ENCODE results near the gene RNF112. TPM values are rescaled to one million over a fixed set of nuclear protein-coding genes. Genes with fewer than 3 reads are reported as not detected.

Gene RNF112
- total RNA-seq, 2 experiments from 2014 or later, result 1.4 to 1.5 TPM

DNA sequence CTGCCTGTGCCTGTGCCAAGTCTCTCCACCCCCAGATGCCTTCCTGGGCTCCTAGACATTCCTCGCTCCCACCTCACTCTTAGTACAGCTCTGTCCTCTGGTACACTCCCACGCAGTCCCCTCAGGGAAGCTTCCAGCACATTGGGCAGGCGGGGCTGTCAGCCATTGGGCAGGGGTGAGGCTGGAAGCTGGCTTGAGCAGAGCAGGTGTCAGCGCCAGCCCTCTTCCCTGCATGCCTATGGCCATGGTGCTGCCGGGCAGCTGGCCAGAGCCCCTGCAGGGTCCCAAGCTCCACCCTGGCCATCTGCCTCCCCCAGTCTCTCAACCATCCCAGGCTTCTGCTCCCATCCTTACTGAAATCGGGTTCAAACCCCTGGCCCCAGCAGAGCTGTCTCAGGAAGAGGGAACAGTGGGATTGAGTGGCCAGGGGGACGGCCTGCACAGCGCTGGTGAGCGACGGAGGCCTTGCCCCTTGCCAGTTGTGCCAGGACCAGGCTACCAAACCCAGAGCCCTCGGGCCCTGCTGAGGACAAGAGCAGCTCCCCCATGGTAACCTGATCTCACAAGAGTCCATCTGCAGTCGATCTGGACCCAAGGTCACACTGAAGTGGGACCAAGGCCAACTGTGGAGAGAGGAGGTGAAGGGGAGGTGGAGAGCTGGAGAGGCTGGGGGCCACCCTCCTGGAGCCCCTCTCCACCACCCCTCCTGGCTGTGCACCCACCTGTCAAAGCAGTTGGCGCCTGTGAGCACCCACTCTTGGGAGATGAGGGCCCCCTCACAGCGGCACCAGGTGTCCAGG is 46.1 kb upstream of the RNF112 start:
- Mint-ChIP-seq H3K9me3 (no peaks in the 10 kb centered on the region), H3K4me1 (ENCODE audit: low read depth) (peaks cover 27% of the 10 kb centered on the region), H3K27ac (no peak overlapping the region), H3K36me3 (ENCODE audit: low read depth) (no peaks in the 10 kb centered on the region), H3K27me3 (no peaks in the 10 kb centered on the region), H3K4me3 (peak overlapping the region; percentile 30)
- intact Hi-C loops (cut with DNase I, micrococcal nuclease), result loop anchor here (5.0 to 10.0 kb wide), 3 partner anchors 142 to 360 kb away; partner anchors contain the start of genes ALDH3A2 (in 1 of the 2) and FAM83G (in 1 of the 2)
- H3K36me3 ChIP-seq (ENCODE audit: insufficient read depth, low read length), result no peaks in the 10 kb centered on the region
- TF ChIP-seq, protein P1, sequence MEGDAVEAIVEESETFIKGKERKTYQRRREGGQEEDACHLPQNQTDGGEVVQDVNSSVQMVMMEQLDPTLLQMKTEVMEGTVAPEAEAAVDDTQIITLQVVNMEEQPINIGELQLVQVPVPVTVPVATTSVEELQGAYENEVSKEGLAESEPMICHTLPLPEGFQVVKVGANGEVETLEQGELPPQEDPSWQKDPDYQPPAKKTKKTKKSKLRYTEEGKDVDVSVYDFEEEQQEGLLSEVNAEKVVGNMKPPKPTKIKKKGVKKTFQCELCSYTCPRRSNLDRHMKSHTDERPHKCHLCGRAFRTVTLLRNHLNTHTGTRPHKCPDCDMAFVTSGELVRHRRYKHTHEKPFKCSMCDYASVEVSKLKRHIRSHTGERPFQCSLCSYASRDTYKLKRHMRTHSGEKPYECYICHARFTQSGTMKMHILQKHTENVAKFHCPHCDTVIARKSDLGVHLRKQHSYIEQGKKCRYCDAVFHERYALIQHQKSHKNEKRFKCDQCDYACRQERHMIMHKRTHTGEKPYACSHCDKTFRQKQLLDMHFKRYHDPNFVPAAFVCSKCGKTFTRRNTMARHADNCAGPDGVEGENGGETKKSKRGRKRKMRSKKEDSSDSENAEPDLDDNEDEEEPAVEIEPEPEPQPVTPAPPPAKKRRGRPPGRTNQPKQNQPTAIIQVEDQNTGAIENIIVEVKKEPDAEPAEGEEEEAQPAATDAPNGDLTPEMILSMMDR (IDR thresholded peaks at IDR 0.05), result no peak
- peak in 2 of 14 experiments; percentile 14 to 15 for DNase-seq
- peaks cover 0 to 4% of the 10 kb centered on the region in 2 experiments for H3K9me3 ChIP-seq (ENCODE audit: control insufficient read depth in 1 of 2, insufficient read depth in 1 of 2, low read length in 2 of 2)
- peaks cover 35% of the 10 kb centered on the region for H3K4me1 ChIP-seq (ENCODE audit: insufficient read depth, low read length)
- H3K4me3 ChIP-seq (ENCODE audit: low read length), result no peak overlapping the region
- ChIA-PET POLR2A (interaction anchor here (2.0 kb wide), 1 partner anchor 13 kb away, joined by 15 read pairs; the partner anchor contains the start of gene MAPK7), CTCF (interaction anchor here (0.7 to 3.0 kb wide), 3 partner anchors 82 to 398 kb away, joined by 3 to 49 read pairs (median 4); no protein-coding TSS in a partner anchor)
- peaks cover under 1 to 4% of the 10 kb centered on the region in 2 experiments for H3K27me3 ChIP-seq (ENCODE audit: control insufficient read depth in 1 of 2, insufficient read depth in 2 of 2, low read length in 2 of 2)
- ATAC-seq (ENCODE audit: poor library complexity), result no peak
- H3K27ac ChIP-seq (ENCODE audit: low read depth in 1 of 2, low read length in 2 of 2), result no peak overlapping the region

DNA sequence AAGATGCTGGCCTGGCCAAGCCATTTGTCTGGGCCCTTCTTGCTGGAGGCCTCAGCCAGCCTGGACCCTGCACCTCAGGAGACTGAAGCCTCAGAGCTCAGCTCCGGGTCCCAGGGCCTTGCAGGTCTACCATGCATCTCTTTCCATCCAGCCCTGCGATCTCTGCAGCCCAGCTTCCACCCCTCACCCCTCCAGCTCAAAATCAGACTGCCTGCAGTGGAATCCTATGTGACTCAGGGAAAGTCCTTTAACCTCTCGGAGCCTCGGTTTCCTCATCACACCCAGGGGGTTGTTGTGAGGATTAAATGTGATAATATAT is 45.6 kb upstream of the RNF112 start:
- Mint-ChIP-seq H3K4me1 (ENCODE audit: low read depth) (peaks cover 32% of the 10 kb centered on the region), H3K27me3 (no peaks in the 10 kb centered on the region), H3K9me3 (no peaks in the 10 kb centered on the region), H3K27ac (no peak overlapping the region), H3K36me3 (ENCODE audit: low read depth) (no peaks in the 10 kb centered on the region), H3K4me3 (no peak overlapping the region)
- CTCF ChIA-PET, result interaction anchor here (0.7 to 1.3 kb wide), 2 partner anchors 82 to 397 kb away, joined by 3 to 4 read pairs; no protein-coding TSS in a partner anchor
- Histone ChIP-seq H3K27me3 (ENCODE audit: control insufficient read depth in 1 of 2, insufficient read depth in 2 of 2, low read length in 2 of 2) (peaks cover 0 to 4% of the 10 kb centered on the region in 2 experiments), H3K4me3 (ENCODE audit: low read length) (no peak overlapping the region), H3K9me3 (ENCODE audit: control insufficient read depth in 1 of 2, insufficient read depth in 1 of 2, low read length in 2 of 2) (peaks cover 0 to 4% of the 10 kb centered on the region in 2 experiments), H3K36me3 (ENCODE audit: insufficient read depth, low read length) (no peaks in the 10 kb centered on the region), H3K4me1 (ENCODE audit: insufficient read depth, low read length) (peaks cover 41% of the 10 kb centered on the region), H3K27ac (ENCODE audit: low read depth in 1 of 2, low read length in 2 of 2) (no peak overlapping the region)
- DNase-seq, result peak in 1 of 14 experiments; percentile 23
- intact Hi-C loops (cut with DNase I, micrococcal nuclease), result loop anchor here in 1 of 2 experiments (10.0 kb wide), 1 partner anchor 361 kb away; the partner anchor contains the start of gene FAM83G
- TF ChIP-seq, protein P1 (IDR thresholded peaks at IDR 0.05), result no peak
- no peak for ATAC-seq (ENCODE audit: poor library complexity)
- POLR2A ChIA-PET, result interaction anchor here (2.0 kb wide), 1 partner anchor 12 kb away, joined by 15 read pairs; the partner anchor contains the start of gene MAPK7

DNA sequence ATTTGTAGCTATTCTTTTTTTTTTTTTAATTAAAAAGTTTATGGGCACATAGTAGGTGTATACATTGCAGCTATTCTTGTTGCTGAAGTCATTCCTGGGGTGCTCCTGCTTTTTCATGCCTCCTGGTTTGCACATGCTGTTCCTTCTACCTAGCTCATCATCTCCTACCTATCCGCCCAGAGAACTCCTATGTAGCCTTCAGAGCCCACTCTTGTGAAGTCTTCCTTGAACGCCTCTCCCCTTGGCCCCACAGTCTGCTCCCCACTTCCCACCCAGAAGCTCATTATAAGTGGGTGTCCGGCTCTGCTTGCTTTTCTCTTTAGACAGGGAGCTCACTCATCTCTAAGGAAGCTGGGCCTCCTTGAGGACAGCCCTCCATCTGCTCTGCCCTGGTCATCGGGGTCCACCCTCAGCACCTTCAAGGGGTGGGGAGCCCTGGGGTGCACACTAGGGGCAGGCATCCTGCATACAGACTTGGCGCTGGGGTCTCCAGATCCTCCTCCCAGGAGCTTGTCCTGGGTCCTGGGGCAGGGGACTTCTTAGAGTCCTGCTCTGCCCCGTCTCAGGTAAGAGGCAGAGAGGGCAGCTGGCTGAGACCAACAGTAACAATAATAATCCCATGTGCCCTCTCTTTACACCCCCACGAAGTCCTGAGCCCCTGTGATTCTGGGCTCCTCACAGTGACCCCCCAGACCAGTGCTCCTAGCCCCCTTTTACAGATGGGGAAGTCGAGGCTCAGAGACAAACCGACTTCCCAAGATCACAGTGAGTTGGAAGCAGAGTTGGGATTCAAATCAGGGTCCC is 45.0 kb upstream of the RNF112 start:
- Histone ChIP-seq H3K36me3 (ENCODE audit: insufficient read depth, low read length) (no peaks in the 10 kb centered on the region), H3K9me3 (ENCODE audit: control insufficient read depth in 1 of 2, insufficient read depth in 1 of 2, low read length in 2 of 2) (peaks cover 0 to 4% of the 10 kb centered on the region in 2 experiments), H3K4me3 (ENCODE audit: low read length) (no peak overlapping the region), H3K4me1 (ENCODE audit: insufficient read depth, low read length) (peaks cover 46% of the 10 kb centered on the region), H3K27ac (ENCODE audit: low read depth in 1 of 2, low read length in 2 of 2) (no peak overlapping the region), H3K27me3 (ENCODE audit: control insufficient read depth in 1 of 2, insufficient read depth in 2 of 2, low read length in 2 of 2) (peaks cover 0 to 4% of the 10 kb centered on the region in 2 experiments)
- POLR2A ChIA-PET, result interaction anchor here (2.0 kb wide), 1 partner anchor 12 kb away, joined by 15 read pairs; the partner anchor contains the start of gene MAPK7
- no peak overlapping the region for H3K4me3 Mint-ChIP-seq
- ATAC-seq (ENCODE audit: poor library complexity), result no peak
- intact Hi-C loops (cut with DNase I, micrococcal nuclease), result loop anchor here in 1 of 2 experiments (10.0 kb wide), 1 partner anchor 361 kb away; the partner anchor contains the start of gene FAM83G
- H3K36me3 Mint-ChIP-seq (ENCODE audit: low read depth), result no peaks in the 10 kb centered on the region
- DNase-seq, result peak in 2 of 14 experiments; percentile 2 to 19
- peaks cover 36% of the 10 kb centered on the region for H3K4me1 Mint-ChIP-seq (ENCODE audit: low read depth)
- H3K9me3 Mint-ChIP-seq, result no peaks in the 10 kb centered on the region
- TF ChIP-seq, protein P1 (IDR thresholded peaks at IDR 0.05), result no peak
- H3K27ac Mint-ChIP-seq, result no peak overlapping the region
- no peaks in the 10 kb centered on the region for H3K27me3 Mint-ChIP-seq
- CTCF ChIA-PET, result interaction anchor here (0.7 to 1.3 kb wide), 2 partner anchors 81 to 396 kb away, joined by 3 to 4 read pairs; no protein-coding TSS in a partner anchor
